Uterus (tissue), 2 donors: ENCODE data around the gene KRTAP19-2.

Source experiments
- POLR2A ChIP-seq, 2 donors: fragments of 450-650 bp; IDR thresholded peaks; one replicate each; pipeline ENCODE4 v1.6.1; 2016; ENCODE audit warnings: antibody characterized with exemption in 2 of 2, mild to moderate bottlenecking in 1 of 2, moderate library complexity in 1 of 2
- TF ChIP-seq, protein P1 (sequence below), 4 experiments: fragments of 200-600 bp in 2 of 4; fragments of 450-650 bp in 2 of 4; sonication (generic) in 2 of 4; IDR thresholded peaks; one replicate each; pipeline ENCODE4 v1.5.1; 2016 to 2019; ENCODE audit warnings: antibody characterized with exemption in 4 of 4, mild to moderate bottlenecking in 2 of 4, moderate library complexity in 1 of 4

DNA sequence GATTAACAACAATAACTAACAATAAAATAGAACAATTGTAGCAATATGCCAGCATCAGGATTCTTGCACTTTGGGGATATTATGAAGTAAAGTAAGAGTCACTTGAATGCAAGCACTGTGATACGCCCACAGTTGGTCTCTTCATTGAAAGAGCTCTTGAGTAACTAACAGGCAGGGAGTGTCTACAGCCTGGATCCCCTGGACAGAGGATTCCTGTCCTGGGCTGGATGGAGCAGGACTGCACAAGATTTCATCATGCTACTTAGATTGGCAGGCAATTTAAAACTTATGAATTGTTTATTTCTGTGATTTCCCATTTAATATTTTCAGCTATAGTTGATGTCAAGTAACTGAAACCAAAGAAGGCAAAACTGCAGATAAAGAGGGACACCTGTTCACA, 28.4 kb upstream of the KRTAP19-2 start:
- TF ChIP-seq, protein P1, sequence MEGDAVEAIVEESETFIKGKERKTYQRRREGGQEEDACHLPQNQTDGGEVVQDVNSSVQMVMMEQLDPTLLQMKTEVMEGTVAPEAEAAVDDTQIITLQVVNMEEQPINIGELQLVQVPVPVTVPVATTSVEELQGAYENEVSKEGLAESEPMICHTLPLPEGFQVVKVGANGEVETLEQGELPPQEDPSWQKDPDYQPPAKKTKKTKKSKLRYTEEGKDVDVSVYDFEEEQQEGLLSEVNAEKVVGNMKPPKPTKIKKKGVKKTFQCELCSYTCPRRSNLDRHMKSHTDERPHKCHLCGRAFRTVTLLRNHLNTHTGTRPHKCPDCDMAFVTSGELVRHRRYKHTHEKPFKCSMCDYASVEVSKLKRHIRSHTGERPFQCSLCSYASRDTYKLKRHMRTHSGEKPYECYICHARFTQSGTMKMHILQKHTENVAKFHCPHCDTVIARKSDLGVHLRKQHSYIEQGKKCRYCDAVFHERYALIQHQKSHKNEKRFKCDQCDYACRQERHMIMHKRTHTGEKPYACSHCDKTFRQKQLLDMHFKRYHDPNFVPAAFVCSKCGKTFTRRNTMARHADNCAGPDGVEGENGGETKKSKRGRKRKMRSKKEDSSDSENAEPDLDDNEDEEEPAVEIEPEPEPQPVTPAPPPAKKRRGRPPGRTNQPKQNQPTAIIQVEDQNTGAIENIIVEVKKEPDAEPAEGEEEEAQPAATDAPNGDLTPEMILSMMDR (IDR thresholded peaks at IDR 0.05) = no peak
- no peak for TF ChIP-seq POLR2A (IDR thresholded peaks at IDR 0.05)
